ENCODE measurements around the gene GUK1.

- TF ChIP-seq CTCF (IDR thresholded peaks at IDR 0.05) (no peak), POLR2A (IDR thresholded peaks at IDR 0.05) (no peak)
Observed at GRCh38 chr1:228147768-228148167, 7.7 kb downstream of the GUK1 start.
